Measurements from ENCODE around the gene UGGT2. TPM values are rescaled to one million over a fixed set of nuclear protein-coding genes. Genes with fewer than 3 reads are reported as not detected.

UGGT2 gene
- total and polyA plus RNA-seq, 2 of the 13 experiments (the other 11 are each of a cell fraction or from before 2014, with no cell fraction given) = 13.2 to 27.1 TPM

GRCh38 chr13:96053003-96053703, at the start of gene UGGT2 (continued):
- TF ChIP-seq ZFP91 (CRISPR knock-in tag; IDR thresholded peaks at IDR 0.05; ENCODE audit: borderline replicate concordance) (peak; percentile 82; the same call in 1 of the 2 replicates), ZNF580 (CRISPR knock-in tag; IDR thresholded peaks at IDR 0.05; ENCODE audit: borderline replicate concordance, low read depth) (peak; percentile 73; the same call in 1 of the 2 replicates), KAT8 (CRISPR knock-in tag; IDR thresholded peaks at IDR 0.05) (peak; percentile 86), ZNF709 (CRISPR knock-in tag; IDR thresholded peaks at IDR 0.05) (peak; percentile 54; the same call in 1 of the 2 replicates), ATF2 (CRISPR knock-in tag; IDR thresholded peaks at IDR 0.05) (peak; percentile 2), ZNF678 (CRISPR knock-in tag; IDR thresholded peaks at IDR 0.05) (0 out of 2 replicates have a peak, but pooled peaks have one; percentile 30), U2AF1 (optimal IDR thresholded peaks at IDR 0.05; ENCODE audit: low read depth, low read length) (no peak), RXRA (CRISPR knock-in tag; IDR thresholded peaks at IDR 0.05) (peak; percentile 69; the same call in 1 of the 2 replicates), NONO (IDR thresholded peaks at IDR 0.05) (no peak), NONO (CRISPR knock-in tag; conservative IDR thresholded peaks at IDR 0.05) (peak; percentile 51; the same call in 1 of the 2 replicates), ZNF557 (CRISPR knock-in tag; IDR thresholded peaks at IDR 0.05) (no peak), GATAD2A (CRISPR knock-in tag; IDR thresholded peaks at IDR 0.05) (no peak), MXD3 (CRISPR knock-in tag; IDR thresholded peaks at IDR 0.05) (peak; percentile 92), ZBED4 (CRISPR knock-in tag; IDR thresholded peaks at IDR 0.05; ENCODE audit: borderline replicate concordance) (peak; percentile 95), TOPORS (CRISPR knock-in tag; IDR thresholded peaks at IDR 0.05) (peak; percentile 53; the same call in 1 of the 2 replicates), TIGD3 (CRISPR knock-in tag; IDR thresholded peaks at IDR 0.05; ENCODE audit: borderline replicate concordance) (no peak), BCL3 (CRISPR knock-in tag; IDR thresholded peaks at IDR 0.05) (peak; percentile 41; the same call in 1 of the 2 replicates), PHF8 (CRISPR knock-in tag; IDR thresholded peaks at IDR 0.05) (peak; percentile 99), ZNF558 (CRISPR knock-in tag; IDR thresholded peaks at IDR 0.05; ENCODE audit: borderline replicate concordance) (no peak)
